KMS-11 (cell line): ENCODE results near the gene EEFSEC.

Source experiments
- H2AFZ ChIP-seq: fragments of 200-600 bp; sonication (generic); 2 replicates; pipeline ENCODE4 v1.6.1; 2016; ENCODE audit warnings: antibody characterized with exemption, mixed run types, low read depth
- H3K27ac ChIP-seq: fragments of 200-600 bp; sonication (generic); 2 replicates; pipeline ENCODE4 v1.6.1; 2016; ENCODE audit warnings: mild to moderate bottlenecking, mixed run types
- H3K27me3 ChIP-seq: fragments of 200-600 bp; sonication (generic); 2 replicates; pipeline ENCODE4 v1.6.1; 2017; ENCODE audit warnings: mild to moderate bottlenecking, low read depth, mixed run types, moderate library complexity; ENCODE audit not compliant: insufficient read depth
- H3K36me3 ChIP-seq: fragments of 200-600 bp; sonication (generic); 2 replicates; pipeline ENCODE4 v1.6.1; 2017; ENCODE audit warnings: mild to moderate bottlenecking, mixed run types; ENCODE audit not compliant: insufficient read depth
- H3K4me1 ChIP-seq: fragments of 200-600 bp; sonication (generic); 2 replicates; pipeline ENCODE4 v1.6.1; 2016; ENCODE audit warnings: mild to moderate bottlenecking, low read depth, mixed run types; ENCODE audit not compliant: poor library complexity, severe bottlenecking
- H3K4me2 ChIP-seq: fragments of 200-600 bp; sonication (generic); 2 replicates; pipeline ENCODE4 v1.7.0; 2016; ENCODE audit warnings: mild to moderate bottlenecking, mixed run types
- H3K4me3 ChIP-seq: fragments of 200-600 bp; sonication (generic); IDR thresholded peaks from 2 replicates; pipeline ENCODE4 v1.6.1; 2017; ENCODE audit warnings: low read depth, low read length, mixed read lengths; ENCODE audit not compliant: insufficient read depth
- H3K79me2 ChIP-seq: fragments of 200-600 bp; sonication (generic); 2 replicates; pipeline ENCODE4 v1.6.1; 2016; ENCODE audit warnings: low read depth, mixed run types; ENCODE audit not compliant: insufficient read depth
- H3K9ac ChIP-seq: fragments of 200-600 bp; sonication (generic); 2 replicates; pipeline ENCODE4 v1.6.1; 2016; ENCODE audit warnings: mild to moderate bottlenecking, mixed run types
- H4K20me1 ChIP-seq: fragments of 200-600 bp; sonication (generic); 2 replicates; pipeline ENCODE4 v1.6.1; 2016; ENCODE audit warnings: mild to moderate bottlenecking, mixed run types; ENCODE audit not compliant: insufficient read depth
- CTCF ChIP-seq: fragments of 200-600 bp; sonication (generic); conservative IDR thresholded peaks from 2 replicates; pipeline ENCODE4 v1.6.1; 2017; ENCODE audit warnings: low read depth, mild to moderate bottlenecking, antibody characterized with exemption, low read length, moderate library complexity, mixed read lengths

Gene EEFSEC

GRCh38 chr3:128427175-128427857 lies 274.0 kb downstream of the EEFSEC start:
- H3K36me3 ChIP-seq, result no peaks in the 10 kb centered on the region
- H3K27ac ChIP-seq, result no peak overlapping the region
- H3K4me1 ChIP-seq, result no peaks in the 10 kb centered on the region
- peaks cover 10% of the 10 kb centered on the region; the same call in 1 of the 2 replicates for H3K27me3 ChIP-seq
- H3K9ac ChIP-seq, result no peak overlapping the region
- no peaks in the 10 kb centered on the region for H3K79me2 ChIP-seq
- TF ChIP-seq CTCF, result no peak
- no peak overlapping the region for H3K4me3 ChIP-seq
- H2AFZ ChIP-seq, result no peak overlapping the region
- no peaks in the 10 kb centered on the region for H4K20me1 ChIP-seq
- H3K4me2 ChIP-seq, result no peak overlapping the region; the same call in 1 of the 2 replicates

GRCh38 chr3:128427872-128428822 lies 274.9 kb downstream of the EEFSEC start:
- TF ChIP-seq CTCF, result no peak
- no peak overlapping the region for H3K9ac ChIP-seq
- H3K27me3 ChIP-seq, result peaks cover 10% of the 10 kb centered on the region; the same call in 1 of the 2 replicates
- no peak overlapping the region for H3K4me3 ChIP-seq
- no peak overlapping the region for H2AFZ ChIP-seq
- H4K20me1 ChIP-seq, result no peaks in the 10 kb centered on the region
- H3K4me2 ChIP-seq, result no peak overlapping the region
- H3K79me2 ChIP-seq, result no peaks in the 10 kb centered on the region
- no peak overlapping the region for H3K27ac ChIP-seq
- H3K4me1 ChIP-seq, result no peaks in the 10 kb centered on the region
- no peaks in the 10 kb centered on the region for H3K36me3 ChIP-seq

GRCh38 chr3:128429275-128429674 lies 276.0 kb downstream of the EEFSEC start:
- Histone ChIP-seq H3K36me3 (no peaks in the 10 kb centered on the region), H3K27me3 (peaks cover 10% of the 10 kb centered on the region; the same call in 1 of the 2 replicates), H3K79me2 (no peaks in the 10 kb centered on the region), H3K4me3 (no peak overlapping the region), H4K20me1 (no peaks in the 10 kb centered on the region), H3K27ac (no peak overlapping the region), H3K4me1 (no peaks in the 10 kb centered on the region), H2AFZ (no peak overlapping the region), H3K9ac (no peak overlapping the region), H3K4me2 (no peak overlapping the region)
- no peak for TF ChIP-seq CTCF

GRCh38 chr3:128429751-128430150 lies 276.5 kb downstream of the EEFSEC start:
- H3K79me2 ChIP-seq, result no peaks in the 10 kb centered on the region
- H4K20me1 ChIP-seq, result no peaks in the 10 kb centered on the region
- H3K4me3 ChIP-seq, result no peak overlapping the region
- no peak for TF ChIP-seq CTCF
- H3K4me1 ChIP-seq, result no peaks in the 10 kb centered on the region
- H3K4me2 ChIP-seq, result no peak overlapping the region
- peaks cover 10% of the 10 kb centered on the region; the same call in 1 of the 2 replicates for H3K27me3 ChIP-seq
- no peak overlapping the region for H3K9ac ChIP-seq
- no peaks in the 10 kb centered on the region for H3K36me3 ChIP-seq
- no peak overlapping the region for H3K27ac ChIP-seq
- H2AFZ ChIP-seq, result no peak overlapping the region
